NCI-H1694 (cell line): Measurements from ENCODE around the gene RPS15.
A peak's percentile ranks its signal among the peaks of the same experiment; 100 is the strongest.
"Not testable (repeated sequence)": the region's sequence is repeated elsewhere in the genome, so short reads cannot be mapped to it uniquely, and the experiment has no call there.

Source experiments
- DNase-seq: peaks from one replicate; lab custom pipeline; 2025; lab: John Stamatoyannopoulos, UW

Gene RPS15

GRCh38 chr19:1470305-1471009, 32.3 kb downstream of the RPS15 start:
- peak; percentile 29 for DNase-seq

- DNase-seq = no peak
These were observed 32.9 kb downstream of the RPS15 start for GRCh38 chr19:1471010-1471514.

GRCh38 chr19:1471515-1472160, 33.4 kb downstream of the RPS15 start:
- no peak for DNase-seq

GRCh38 chr19:1472231-1473084, 34.3 kb downstream of the RPS15 start:
- no peak for DNase-seq

- DNase-seq = no peak
These were observed 35.1 kb downstream of the RPS15 start for GRCh38 chr19:1473085-1473851.

GRCh38 chr19:1474011-1474764, 36.0 kb downstream of the RPS15 start:
- no peak for DNase-seq

- no peak for DNase-seq
These were observed 36.7 kb downstream of the RPS15 start for GRCh38 chr19:1474765-1475351.

- no peak for DNase-seq
These were observed 37.7 kb downstream of the RPS15 start for GRCh38 chr19:1475751-1476437.

GRCh38 chr19:1477056-1477455, 38.9 kb downstream of the RPS15 start:
- DNase-seq = not testable (repeated sequence)

- DNase-seq = peak; percentile 80
These were observed 40.9 kb downstream of the RPS15 start, which contains the start of gene C19orf25 for GRCh38 chr19:1478934-1479707. Gene C19orf25, minus strand, starts transcription at chr19:1479215. Its CDS starts 312 bp downstream, at chr19:1478903.

GRCh38 chr19:1481224-1481892, 43.2 kb downstream of the RPS15 start:
- DNase-seq = no peak

- no peak for DNase-seq
These were observed 43.7 kb downstream of the RPS15 start for GRCh38 chr19:1481893-1482360.

GRCh38 chr19:1482361-1483130, 44.4 kb downstream of the RPS15 start:
- DNase-seq = no peak

GRCh38 chr19:1483131-1483978, 45.2 kb downstream of the RPS15 start:
- DNase-seq = no peak

- no peak for DNase-seq
These were observed 45.8 kb downstream of the RPS15 start for GRCh38 chr19:1483979-1484428.

GRCh38 chr19:1486720-1487575, 48.8 kb downstream of the RPS15 start:
- no peak for DNase-seq
